Ishikawa (cell line): Measurements from ENCODE around the gene PLEK.

Source experiments
- CEBPB ChIP-seq: IDR thresholded peaks from 2 replicates; pipeline ENCODE4 v1.6.1; 2012
- CREB1 ChIP-seq: IDR thresholded peaks from 2 replicates; pipeline ENCODE4 v1.6.1; 2012; ENCODE audit warnings: low read depth
- EGR1 ChIP-seq: IDR thresholded peaks from 2 replicates; pipeline ENCODE4 v1.6.1; 2012
- EP300 ChIP-seq: IDR thresholded peaks from 2 replicates; pipeline ENCODE4 v1.6.1; 2012; ENCODE audit warnings: borderline replicate concordance
- FOXM1 ChIP-seq: IDR thresholded peaks from 2 replicates; pipeline ENCODE4 v1.6.1; 2012; ENCODE audit warnings: low read depth, borderline replicate concordance
- MAX ChIP-seq: IDR thresholded peaks from 2 replicates; pipeline ENCODE4 v1.6.1; 2012
- NFIC ChIP-seq: IDR thresholded peaks from 2 replicates; pipeline ENCODE4 v1.6.1; 2012
- RAD21 ChIP-seq: IDR thresholded peaks from 2 replicates; pipeline ENCODE4 v1.6.1; 2012; ENCODE audit warnings: low read depth
- REST ChIP-seq: IDR thresholded peaks from 2 replicates; pipeline ENCODE4 v1.6.1; 2012; ENCODE audit warnings: low read depth, mild to moderate bottlenecking
- TAF1 ChIP-seq: IDR thresholded peaks from 2 replicates; pipeline ENCODE4 v1.6.1; 2012; ENCODE audit warnings: low read depth, mild to moderate bottlenecking
- TCF12 ChIP-seq: IDR thresholded peaks from 2 replicates; pipeline ENCODE4 v1.6.1; 2012; ENCODE audit warnings: low read depth
- TEAD4 ChIP-seq: IDR thresholded peaks from 2 replicates; pipeline ENCODE4 v1.6.1; 2012
- USF1 ChIP-seq: IDR thresholded peaks from 2 replicates; pipeline ENCODE4 v1.6.1; 2012
- YY1 ChIP-seq: IDR thresholded peaks from 2 replicates; pipeline ENCODE4 v1.6.1; 2012; ENCODE audit warnings: low read depth
- ZBTB7A ChIP-seq: IDR thresholded peaks from 2 replicates; pipeline ENCODE4 v1.6.1; 2012; ENCODE audit warnings: low read depth

PLEK gene

GRCh38 chr2:68330691-68331090, 34.4 kb upstream of the PLEK start:
- TF ChIP-seq RAD21 (no peak), MAX (no peak), TEAD4 (no peak), TAF1 (no peak), CREB1 (no peak), TCF12 (no peak)

- TF ChIP-seq RAD21 (no peak), FOXM1 (no peak), TAF1 (no peak), CREB1 (no peak), ZBTB7A (no peak), CEBPB (no peak), MAX (no peak), TEAD4 (no peak), YY1 (no peak)
Observed at GRCh38 chr2:68333009-68333408, 32.1 kb upstream of the PLEK start.

GRCh38 chr2:68333931-68334330, 31.2 kb upstream of the PLEK start:
- TF ChIP-seq USF1, result no peak
- no peak for TF ChIP-seq EP300
- TF ChIP-seq TEAD4, result no peak
- TF ChIP-seq CREB1, result no peak

- TF ChIP-seq RAD21, result no peak
- peak; percentile 88 for TF ChIP-seq CEBPB
- TF ChIP-seq EGR1, result no peak
- no peak for TF ChIP-seq MAX
- peak; percentile 88 for TF ChIP-seq FOXM1
- peak; percentile 79 for TF ChIP-seq NFIC
- peak; percentile 76; the same call in 1 of the 2 replicates for TF ChIP-seq TCF12
- TF ChIP-seq REST, result no peak
- 0 out of 2 replicates have a peak, but pooled peaks have one; percentile 39 for TF ChIP-seq YY1
- TF ChIP-seq EP300, result peak; percentile 87; the same call in 1 of the 2 replicates
- TF ChIP-seq TAF1, result no peak
- TF ChIP-seq CREB1, result no peak
- TF ChIP-seq ZBTB7A, result no peak
- peak; percentile 98 for TF ChIP-seq TEAD4
- no peak for TF ChIP-seq USF1
Observed at GRCh38 chr2:68336192-68336591, 28.9 kb upstream of the PLEK start.

- TF ChIP-seq RAD21 (no peak), MAX (no peak), NFIC (no peak), FOXM1 (no peak), ZBTB7A (no peak), CREB1 (no peak), YY1 (no peak), EGR1 (no peak), TAF1 (no peak), TEAD4 (no peak), CEBPB (no peak), USF1 (no peak), REST (no peak), TCF12 (no peak), EP300 (no peak)
Observed at GRCh38 chr2:68340226-68341061, 24.6 kb upstream of the PLEK start.
